Thyroid gland (tissue), 4 donors: ENCODE data around the gene ALDH2.

Experiments
- CTCF ChIP-seq, 6 experiments: fragments of 200-600 bp in 3 of 6; fragments of 450-650 bp in 3 of 6; sonication (generic) in 3 of 6; IDR thresholded peaks; one replicate each; pipeline ENCODE4 v1.5.1; 2016 to 2019; ENCODE audit warnings: antibody characterized with exemption in 6 of 6, mild to moderate bottlenecking in 2 of 6, inconsistent platforms in 1 of 6, moderate library complexity in 1 of 6
- POLR2A ChIP-seq, 2 donors: fragments of 450-650 bp; IDR thresholded peaks; one replicate each; pipeline ENCODE4 v1.6.1; 2017; ENCODE audit warnings: antibody characterized with exemption in 2 of 2, mild to moderate bottlenecking in 2 of 2, moderate library complexity in 1 of 2

GRCh38 chr12:111789779-111790178 is 23.0 kb downstream of the ALDH2 start:
- no peak for TF ChIP-seq POLR2A (IDR thresholded peaks at IDR 0.05)
- no peak for TF ChIP-seq CTCF (IDR thresholded peaks at IDR 0.05)
